ENCODE data around the gene KIF19.

The KIF19 gene

DNA sequence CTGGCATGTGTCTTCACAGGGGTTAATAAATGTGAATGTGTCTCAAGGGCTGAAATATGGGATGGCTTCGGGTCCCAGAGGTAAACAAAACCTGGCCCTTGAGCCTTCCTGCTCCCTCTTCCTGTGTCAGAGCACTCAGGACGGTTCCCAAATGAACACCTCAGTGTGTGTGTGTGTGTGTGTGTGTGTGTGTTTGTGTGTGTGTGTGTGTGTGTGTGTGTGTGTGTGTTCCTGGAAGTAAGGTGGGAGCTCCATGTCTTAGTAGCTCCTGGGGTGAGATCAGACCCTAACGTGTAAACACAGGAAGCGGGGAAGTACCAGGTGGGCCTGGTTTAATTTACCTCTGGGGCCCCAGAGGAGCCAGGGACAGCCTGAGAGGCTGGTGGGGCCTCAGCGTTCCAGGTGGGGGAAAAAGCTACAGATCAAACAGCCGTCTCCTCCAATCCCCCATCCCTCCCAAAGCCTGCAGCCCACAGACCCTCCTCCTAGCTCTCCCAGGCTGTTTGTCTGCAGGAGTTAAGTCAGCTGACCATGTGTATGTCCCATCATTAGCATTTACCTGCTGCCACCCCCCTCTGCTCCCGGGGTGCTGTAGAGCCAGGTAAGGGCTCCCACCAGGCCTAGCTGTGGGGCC lies 6.1 kb downstream of the KIF19 start:
- H4K8ac ChIP-seq (ENCODE audit: low read depth, low read length) = no peak overlapping the region
- no peak overlapping the region for H3K23ac ChIP-seq (ENCODE audit: low read length)
- no peak overlapping the region for H2AK5ac ChIP-seq (ENCODE audit: low read length)
- H3K9ac ChIP-seq (ENCODE audit: low read length) = no peak overlapping the region
- no peaks in the 10 kb centered on the region for H3K79me1 ChIP-seq (ENCODE audit: low read length)
- no peak overlapping the region for H3K27ac ChIP-seq (ENCODE audit: low read depth, low read length)
- no peak overlapping the region for H3K56ac ChIP-seq (ENCODE audit: low read length)
- no peak for DNase-seq
- no peak overlapping the region for H2BK120ac ChIP-seq (ENCODE audit: low read depth, low read length)
- H2BK5ac ChIP-seq (ENCODE audit: low read length) = no peak overlapping the region
- no peak overlapping the region for H3K4me3 ChIP-seq (ENCODE audit: low read length)
- no peak overlapping the region for H4K5ac ChIP-seq (ENCODE audit: low read length)
- H3K36me3 ChIP-seq (ENCODE audit: control insufficient read depth, insufficient read depth, low read length) = no peaks in the 10 kb centered on the region
- no CpG with 5 or more reads among the region's 7 CpGs for WGBS (ENCODE audit: extremely low coverage, insufficient coverage, low lambda C conversion rate)
- H3K4me1 ChIP-seq (ENCODE audit: control insufficient read depth, low read depth, low read length) = no peaks in the 10 kb centered on the region
- H3K18ac ChIP-seq (ENCODE audit: low read length) = no peak overlapping the region
- H3K4ac ChIP-seq (ENCODE audit: low read depth, low read length) = no peak overlapping the region
- no peaks in the 10 kb centered on the region for H3K27me3 ChIP-seq (ENCODE audit: insufficient read depth, low read length, poor library complexity)
- no peak overlapping the region for H2BK15ac ChIP-seq (replicated peaks; ENCODE audit: low read depth)
- H3K4me2 ChIP-seq (ENCODE audit: low read length) = no peak overlapping the region
- H3K79me2 ChIP-seq (ENCODE audit: control insufficient read depth, insufficient read depth, low read length) = no peaks in the 10 kb centered on the region

DNA sequence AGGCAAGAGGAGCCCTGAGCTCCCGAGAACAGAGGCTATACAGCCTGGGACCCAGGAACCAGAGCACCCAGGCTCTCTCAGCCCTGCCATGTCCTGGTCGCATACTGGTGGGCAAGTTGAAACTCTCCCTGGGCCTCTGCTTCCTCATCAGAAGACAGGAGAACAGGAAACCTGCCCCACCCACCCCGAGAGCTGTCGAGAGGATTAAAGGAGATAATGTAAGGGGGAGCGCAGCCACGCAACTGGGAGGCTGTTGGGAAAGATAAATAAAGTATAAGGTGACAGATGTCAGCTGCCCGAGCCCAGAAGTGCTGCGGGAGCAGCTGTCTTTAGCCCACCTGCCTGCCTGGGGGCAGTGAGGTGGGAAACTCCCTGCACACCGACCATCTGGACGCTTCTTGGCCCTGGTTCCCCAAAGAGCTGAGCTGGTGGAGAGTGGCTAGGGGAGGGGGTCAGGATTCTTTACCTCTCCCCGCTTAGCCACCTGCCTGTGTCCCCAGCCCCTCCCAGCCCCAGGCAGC lies 6.8 kb downstream of the KIF19 start:
- Histone ChIP-seq H2BK15ac (replicated peaks; ENCODE audit: low read depth) (no peak overlapping the region), H2BK120ac (ENCODE audit: low read depth, low read length) (no peak overlapping the region), H3K56ac (ENCODE audit: low read length) (no peak overlapping the region), H2AK5ac (ENCODE audit: low read length) (no peak overlapping the region), H3K23ac (ENCODE audit: low read length) (no peak overlapping the region), H3K4me3 (ENCODE audit: low read length) (no peak overlapping the region), H3K27ac (ENCODE audit: low read depth, low read length) (no peak overlapping the region), H3K4me2 (ENCODE audit: low read length) (no peak overlapping the region), H3K27me3 (ENCODE audit: insufficient read depth, low read length, poor library complexity) (no peaks in the 10 kb centered on the region), H3K18ac (ENCODE audit: low read length) (no peak overlapping the region), H3K79me1 (ENCODE audit: low read length) (no peaks in the 10 kb centered on the region), H3K79me2 (ENCODE audit: control insufficient read depth, insufficient read depth, low read length) (no peaks in the 10 kb centered on the region), H2BK5ac (ENCODE audit: low read length) (no peak overlapping the region), H3K36me3 (ENCODE audit: control insufficient read depth, insufficient read depth, low read length) (no peaks in the 10 kb centered on the region), H4K5ac (ENCODE audit: low read length) (no peak overlapping the region), H4K8ac (ENCODE audit: low read depth, low read length) (no peak overlapping the region), H3K4ac (ENCODE audit: low read depth, low read length) (no peak overlapping the region), H3K4me1 (ENCODE audit: control insufficient read depth, low read depth, low read length) (no peaks in the 10 kb centered on the region), H3K9ac (ENCODE audit: low read length) (no peak overlapping the region)
- peak; percentile 26 for DNase-seq
- no CpG with 5 or more reads among the region's 11 CpGs for WGBS (ENCODE audit: extremely low coverage, insufficient coverage, low lambda C conversion rate)

DNA sequence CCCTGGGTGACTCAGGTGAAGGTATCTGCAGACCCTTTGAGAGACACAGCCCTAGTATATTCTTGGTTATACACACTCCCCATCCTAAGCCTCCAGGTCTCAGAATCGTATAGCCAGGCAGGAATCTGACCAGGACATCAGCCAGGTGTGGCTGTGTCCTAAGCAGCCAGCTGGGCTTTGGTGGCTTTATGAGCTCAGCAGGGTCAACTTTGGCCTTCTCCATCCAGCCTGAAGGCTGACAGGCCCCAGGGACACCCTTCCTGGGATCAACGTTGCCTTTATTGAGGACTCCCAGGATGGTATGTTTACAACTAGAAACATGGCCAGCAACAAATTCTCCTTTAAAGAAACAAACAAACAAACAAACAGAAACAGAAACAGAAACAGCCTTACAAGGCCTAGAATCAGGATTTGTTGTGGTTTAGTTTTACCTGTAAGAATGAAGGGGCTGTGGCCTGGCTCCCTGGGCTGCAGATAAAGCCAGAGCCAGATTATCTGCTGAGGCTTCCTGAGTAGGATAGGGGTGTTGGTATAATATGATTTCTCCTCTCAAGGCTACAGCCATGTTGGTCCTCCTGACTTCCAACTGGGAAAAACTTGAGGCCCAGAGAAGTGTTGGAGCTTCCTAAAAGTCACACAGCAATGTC lies 8.5 kb downstream of the KIF19 start:
- Histone ChIP-seq H3K4me3 (ENCODE audit: low read length) (no peak overlapping the region), H3K4me1 (ENCODE audit: control insufficient read depth, low read depth, low read length) (no peaks in the 10 kb centered on the region), H3K23ac (ENCODE audit: low read length) (no peak overlapping the region), H3K4me2 (ENCODE audit: low read length) (no peak overlapping the region), H2BK120ac (ENCODE audit: low read depth, low read length) (no peak overlapping the region), H3K27me3 (ENCODE audit: insufficient read depth, low read length, poor library complexity) (no peaks in the 10 kb centered on the region), H3K4ac (ENCODE audit: low read depth, low read length) (no peak overlapping the region), H3K79me2 (ENCODE audit: control insufficient read depth, insufficient read depth, low read length) (no peaks in the 10 kb centered on the region), H3K79me1 (ENCODE audit: low read length) (no peaks in the 10 kb centered on the region), H3K27ac (ENCODE audit: low read depth, low read length) (no peak overlapping the region), H2BK15ac (replicated peaks; ENCODE audit: low read depth) (no peak overlapping the region), H3K9ac (ENCODE audit: low read length) (no peak overlapping the region), H2BK5ac (ENCODE audit: low read length) (no peak overlapping the region), H4K8ac (ENCODE audit: low read depth, low read length) (no peak overlapping the region), H3K18ac (ENCODE audit: low read length) (no peak overlapping the region), H2AK5ac (ENCODE audit: low read length) (no peak overlapping the region), H3K56ac (ENCODE audit: low read length) (no peak overlapping the region), H3K36me3 (ENCODE audit: control insufficient read depth, insufficient read depth, low read length) (no peaks in the 10 kb centered on the region), H4K5ac (ENCODE audit: low read length) (no peak overlapping the region)
- DNase-seq = peak; percentile 51
- no CpG with 5 or more reads among the region's 2 CpGs for WGBS (ENCODE audit: extremely low coverage, insufficient coverage, low lambda C conversion rate)

DNA sequence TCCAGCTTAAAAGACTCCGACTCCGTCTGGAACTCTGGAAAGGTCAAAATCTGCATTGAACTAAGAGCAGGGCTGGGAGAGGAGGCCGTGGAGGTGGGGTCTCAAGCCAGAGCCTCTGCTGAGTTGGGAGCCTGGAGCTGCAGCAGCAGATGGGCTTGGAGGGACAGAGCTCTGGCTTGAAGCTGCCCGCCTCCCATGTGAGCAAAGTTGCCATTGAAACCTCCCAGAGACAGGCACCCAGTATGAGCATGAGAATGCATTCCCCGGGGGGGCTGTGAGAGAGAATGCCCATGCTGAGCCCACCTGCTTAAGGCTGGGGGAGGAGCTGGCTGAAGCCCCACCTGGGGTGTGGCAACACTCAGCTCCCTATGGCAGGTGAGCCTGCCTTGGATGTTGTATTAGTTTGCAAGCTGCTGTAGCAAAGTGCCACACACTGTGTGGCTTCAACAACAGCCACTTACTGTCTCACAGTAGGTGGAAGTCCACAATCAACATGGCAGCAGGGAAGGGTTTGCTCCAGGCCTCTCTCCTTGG lies 9.6 kb downstream of the KIF19 start:
- H3K4ac ChIP-seq (ENCODE audit: low read depth, low read length) = no peak overlapping the region
- H2BK15ac ChIP-seq (replicated peaks; ENCODE audit: low read depth) = no peak overlapping the region
- no peak overlapping the region for H2BK5ac ChIP-seq (ENCODE audit: low read length)
- no peaks in the 10 kb centered on the region for H3K27me3 ChIP-seq (ENCODE audit: insufficient read depth, low read length, poor library complexity)
- no peaks in the 10 kb centered on the region for H3K79me2 ChIP-seq (ENCODE audit: control insufficient read depth, insufficient read depth, low read length)
- no peak overlapping the region for H2AK5ac ChIP-seq (ENCODE audit: low read length)
- H3K36me3 ChIP-seq (ENCODE audit: control insufficient read depth, insufficient read depth, low read length) = no peaks in the 10 kb centered on the region
- H3K27ac ChIP-seq (ENCODE audit: low read depth, low read length) = no peak overlapping the region
- no CpG with 5 or more reads among the region's 5 CpGs for WGBS (ENCODE audit: extremely low coverage, insufficient coverage, low lambda C conversion rate)
- no peak for DNase-seq
- no peak overlapping the region for H3K23ac ChIP-seq (ENCODE audit: low read length)
- H4K5ac ChIP-seq (ENCODE audit: low read length) = no peak overlapping the region
- no peak overlapping the region for H4K8ac ChIP-seq (ENCODE audit: low read depth, low read length)
- no peaks in the 10 kb centered on the region for H3K79me1 ChIP-seq (ENCODE audit: low read length)
- H3K4me1 ChIP-seq (ENCODE audit: control insufficient read depth, low read depth, low read length) = no peaks in the 10 kb centered on the region
- H3K9ac ChIP-seq (ENCODE audit: low read length) = no peak overlapping the region
- no peak overlapping the region for H2BK120ac ChIP-seq (ENCODE audit: low read depth, low read length)
- no peak overlapping the region for H3K18ac ChIP-seq (ENCODE audit: low read length)
- no peak overlapping the region for H3K56ac ChIP-seq (ENCODE audit: low read length)
- no peak overlapping the region for H3K4me2 ChIP-seq (ENCODE audit: low read length)
- no peak overlapping the region for H3K4me3 ChIP-seq (ENCODE audit: low read length)

DNA sequence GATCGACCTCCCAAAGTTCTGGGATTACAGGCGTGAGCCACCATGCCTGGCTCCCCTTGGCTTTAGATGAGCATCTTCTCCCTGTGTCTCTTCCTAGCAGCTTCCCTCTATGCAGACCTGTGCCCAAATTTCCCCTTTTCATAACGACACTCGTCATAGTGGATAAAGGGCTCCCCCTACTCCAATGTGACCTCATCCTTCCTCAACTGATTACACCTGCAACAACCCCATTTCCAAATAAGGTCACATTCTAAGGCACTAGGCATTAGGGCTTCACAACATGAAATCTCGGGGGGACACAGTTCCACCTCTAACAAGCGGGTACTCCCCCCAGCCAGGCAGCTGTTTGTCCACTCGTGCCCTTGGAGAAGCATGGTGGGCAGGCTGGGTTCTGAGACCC lies 10.3 kb downstream of the KIF19 start:
- no peak overlapping the region for H2BK15ac ChIP-seq (replicated peaks; ENCODE audit: low read depth)
- H2BK120ac ChIP-seq (ENCODE audit: low read depth, low read length) = no peak overlapping the region
- no peak overlapping the region for H3K4me3 ChIP-seq (ENCODE audit: low read length)
- H2AK5ac ChIP-seq (ENCODE audit: low read length) = no peak overlapping the region
- no peaks in the 10 kb centered on the region for H3K4me1 ChIP-seq (ENCODE audit: control insufficient read depth, low read depth, low read length)
- no peak overlapping the region for H3K18ac ChIP-seq (ENCODE audit: low read length)
- H3K79me2 ChIP-seq (ENCODE audit: control insufficient read depth, insufficient read depth, low read length) = no peaks in the 10 kb centered on the region
- no peak overlapping the region for H3K27ac ChIP-seq (ENCODE audit: low read depth, low read length)
- no CpG with 5 or more reads among the region's 7 CpGs for WGBS (ENCODE audit: extremely low coverage, insufficient coverage, low lambda C conversion rate)
- DNase-seq = no peak
- no peak overlapping the region for H3K9ac ChIP-seq (ENCODE audit: low read length)
- H3K79me1 ChIP-seq (ENCODE audit: low read length) = no peaks in the 10 kb centered on the region
- no peak overlapping the region for H3K4ac ChIP-seq (ENCODE audit: low read depth, low read length)
- H4K5ac ChIP-seq (ENCODE audit: low read length) = no peak overlapping the region
- H4K8ac ChIP-seq (ENCODE audit: low read depth, low read length) = no peak overlapping the region
- H3K23ac ChIP-seq (ENCODE audit: low read length) = no peak overlapping the region
- no peak overlapping the region for H2BK5ac ChIP-seq (ENCODE audit: low read length)
- H3K36me3 ChIP-seq (ENCODE audit: control insufficient read depth, insufficient read depth, low read length) = no peaks in the 10 kb centered on the region
- no peak overlapping the region for H3K4me2 ChIP-seq (ENCODE audit: low read length)
- H3K56ac ChIP-seq (ENCODE audit: low read length) = no peak overlapping the region
- no peaks in the 10 kb centered on the region for H3K27me3 ChIP-seq (ENCODE audit: insufficient read depth, low read length, poor library complexity)
